NK-92 (cell line): ENCODE data around the gene VPS54.

Experiments
- DNase-seq: peaks from one replicate; lab custom pipeline; 2025; ENCODE audit not compliant: unreplicated experiment; lab: John Stamatoyannopoulos, UW

The VPS54 gene

DNA sequence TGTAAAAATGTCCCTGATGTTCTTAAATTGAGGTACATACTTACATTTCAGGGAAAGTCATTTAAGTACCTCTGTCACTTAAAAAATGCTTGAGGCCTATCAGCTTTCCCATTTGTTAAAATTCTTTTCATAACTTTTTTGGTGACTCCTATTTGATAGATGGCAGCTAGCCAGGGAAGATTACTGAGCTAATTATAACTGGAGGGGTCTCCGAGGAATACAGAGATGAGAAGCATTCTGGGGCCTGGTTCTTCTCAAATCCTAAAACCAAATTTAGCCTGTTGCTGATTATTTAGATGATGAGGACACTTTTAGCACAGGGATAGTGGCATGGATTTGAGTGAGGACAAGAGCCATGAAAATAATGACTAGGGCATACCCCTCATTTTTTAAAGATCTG lies 172.7 kb downstream of the VPS54 start:
- no peak for DNase-seq

DNA sequence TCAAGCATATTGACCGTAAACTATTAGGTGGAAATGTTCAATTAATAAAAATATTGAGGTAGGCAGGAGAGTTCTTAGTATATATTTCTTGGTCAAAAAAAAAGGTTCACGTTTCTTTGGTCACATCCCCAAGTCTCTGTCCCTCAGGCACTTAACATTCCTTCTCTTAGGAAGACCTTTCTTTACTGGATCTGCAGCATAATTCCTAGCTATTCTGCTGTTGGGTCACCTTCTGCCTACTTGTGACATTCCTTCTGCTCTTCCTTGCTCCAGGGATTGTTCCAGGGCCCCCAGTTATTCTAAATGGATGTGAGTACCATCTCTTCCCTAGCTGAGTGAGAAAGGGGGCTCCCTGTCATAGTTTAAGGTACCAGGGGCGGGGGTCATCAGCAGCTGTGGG lies 173.4 kb downstream of the VPS54 start:
- DNase-seq, result no peak

- no peak for DNase-seq
These were observed 174.6 kb downstream of the VPS54 start for GRCh38 chr2:63844616-63845015.

DNA sequence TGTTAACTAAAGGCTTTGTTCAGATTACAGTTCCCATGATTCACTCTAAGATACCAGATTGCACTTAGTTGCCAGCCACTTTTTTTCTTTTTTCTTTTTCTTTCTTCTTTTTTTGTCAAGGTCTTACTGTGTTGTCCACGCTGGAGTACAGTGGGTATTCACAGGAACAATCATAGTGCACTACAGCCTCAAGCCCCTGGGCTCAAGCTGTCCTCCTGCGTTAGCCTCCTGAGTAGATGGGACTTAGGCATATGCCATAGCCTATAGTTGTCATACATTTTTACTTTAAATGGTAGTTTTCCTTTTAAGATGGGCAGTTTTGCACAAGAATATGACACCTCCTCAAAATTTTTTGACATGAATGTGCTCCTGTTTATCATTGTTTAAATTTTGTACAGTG lies 175.4 kb downstream of the VPS54 start:
- no peak for DNase-seq

DNA sequence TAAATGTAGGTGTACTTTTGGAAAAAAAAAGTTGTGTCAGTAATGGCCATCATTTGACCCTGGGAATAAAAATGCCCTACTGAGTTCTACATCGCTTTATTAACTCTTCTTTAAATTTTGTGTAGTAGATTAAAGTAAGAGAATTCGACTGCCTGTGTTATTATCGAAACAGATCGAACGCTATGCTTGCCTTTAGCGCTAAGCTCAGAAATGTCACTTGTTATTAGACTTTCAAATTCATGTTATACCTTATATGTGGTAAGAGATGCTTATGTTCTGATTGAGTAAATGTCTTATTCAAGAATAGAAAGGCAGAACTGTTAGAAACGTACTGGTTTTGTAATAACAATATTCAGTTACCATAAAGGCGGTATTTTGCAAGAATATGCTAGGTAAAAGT lies 176.1 kb downstream of the VPS54 start:
- DNase-seq, result no peak

DNA sequence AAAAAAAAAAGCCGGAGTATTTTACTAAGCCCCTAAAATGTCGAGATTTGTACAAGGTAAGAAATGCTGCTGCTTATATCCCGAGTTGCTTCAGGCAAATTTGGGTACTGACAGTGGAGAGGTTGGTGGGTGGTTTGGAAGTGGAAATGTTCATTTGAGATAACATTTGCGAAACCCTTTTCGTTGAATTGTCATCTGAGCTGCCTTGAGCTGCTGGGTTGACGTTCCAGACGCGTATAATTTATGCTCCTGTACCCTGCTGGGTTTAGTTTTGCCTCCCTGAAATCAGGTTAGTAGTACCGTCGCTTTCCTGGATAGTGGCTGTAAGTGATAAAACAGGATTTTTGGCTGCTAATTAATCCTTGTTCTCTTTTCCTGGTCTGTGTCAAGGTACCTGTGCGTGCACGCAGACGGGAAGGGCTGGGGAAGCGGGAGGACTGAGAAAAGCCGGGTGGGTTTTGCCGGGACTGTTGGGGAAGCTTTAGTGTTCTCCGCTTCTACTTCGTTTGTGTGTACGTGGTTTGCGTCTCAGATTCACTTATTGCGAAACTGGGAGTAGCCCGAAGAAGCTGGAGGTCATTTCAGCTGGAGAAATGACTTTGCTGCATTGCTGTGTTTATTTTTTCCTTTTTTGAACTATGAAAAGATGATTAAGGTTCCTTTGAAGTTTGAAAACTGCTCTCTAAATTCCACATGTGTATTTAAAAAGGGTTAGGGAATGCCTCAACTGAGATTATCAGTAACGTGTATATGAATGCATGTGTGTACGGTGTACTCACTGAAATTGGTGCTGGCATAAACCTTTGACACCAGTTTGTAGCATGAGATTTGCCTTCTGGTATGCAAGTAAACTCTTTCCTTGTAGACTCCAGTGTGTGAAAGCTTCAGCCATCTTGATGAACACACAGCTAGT lies 176.8 kb downstream of the VPS54 start:
- DNase-seq, result no peak
